T-helper 1 cell (primary cell): Measurements from ENCODE around the gene C5.

ENCODE experiments used
- DNase-seq, 5 donors: peaks; one replicate each; pipeline ENCODE4 v3.0.0-alpha.2; 2012 to 2020

The C5 gene

GRCh38 chr9:120938851-120939250, 111.2 kb downstream of the C5 start:
- DNase-seq, result no peak

DNA sequence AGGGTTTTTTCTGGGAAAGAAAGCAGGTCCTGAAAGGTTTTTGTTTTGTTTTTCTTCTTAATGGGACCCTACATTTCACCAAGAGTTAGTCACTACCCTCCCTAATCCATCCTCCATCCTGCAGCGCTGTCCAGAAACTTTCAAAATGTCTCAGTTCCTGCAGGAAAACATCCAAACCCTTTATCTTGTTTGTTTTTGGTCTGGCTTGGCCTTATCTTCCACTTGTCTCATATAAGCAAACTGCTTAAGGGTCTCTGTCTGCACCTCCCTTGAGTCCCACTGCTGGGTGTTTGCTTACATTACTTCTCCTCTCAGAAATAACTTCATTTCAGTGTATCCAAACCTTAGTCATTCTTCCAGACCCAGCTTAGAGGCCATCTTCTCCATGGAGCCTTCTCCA, 112.5 kb downstream of the C5 start:
- no peak for DNase-seq

DNA sequence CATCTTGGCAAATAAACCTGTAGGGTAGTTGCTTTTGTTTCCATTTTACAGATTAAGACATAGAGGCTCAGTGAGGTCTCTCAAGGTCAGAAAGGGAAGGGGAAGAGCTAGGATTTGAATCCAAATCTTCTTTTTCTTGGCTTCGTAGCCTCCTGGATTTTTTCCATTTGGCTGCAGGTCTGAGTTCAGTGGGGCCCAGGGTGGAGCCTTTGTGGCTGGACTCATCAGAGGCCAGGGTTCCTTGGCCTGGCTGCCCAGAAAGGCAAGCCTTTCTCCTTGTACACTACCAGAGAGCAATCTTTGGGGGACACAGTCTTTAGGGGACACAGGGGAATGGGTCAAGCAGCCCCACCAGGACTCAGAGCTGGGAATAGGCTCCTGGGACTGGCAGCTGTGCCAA, 112.9 kb downstream of the C5 start:
- no peak for DNase-seq

DNA sequence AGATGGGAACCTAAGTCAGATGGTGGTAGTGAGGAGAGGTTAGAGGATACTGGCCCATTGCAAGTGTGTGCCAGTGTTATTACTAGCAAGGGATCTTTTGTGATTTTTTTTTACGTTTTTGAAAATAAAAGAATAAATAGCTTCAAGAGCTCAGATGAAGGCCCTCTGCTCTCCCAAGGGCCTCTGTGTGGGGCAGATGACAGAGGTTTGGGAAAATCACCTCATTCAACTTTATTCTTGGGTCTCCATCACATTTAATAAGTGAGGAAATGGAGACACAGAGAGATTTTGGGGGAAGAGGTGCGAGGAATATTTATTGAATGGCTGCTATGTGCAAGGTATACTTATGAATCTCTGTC, 113.3 kb downstream of the C5 start:
- no peak for DNase-seq

DNA sequence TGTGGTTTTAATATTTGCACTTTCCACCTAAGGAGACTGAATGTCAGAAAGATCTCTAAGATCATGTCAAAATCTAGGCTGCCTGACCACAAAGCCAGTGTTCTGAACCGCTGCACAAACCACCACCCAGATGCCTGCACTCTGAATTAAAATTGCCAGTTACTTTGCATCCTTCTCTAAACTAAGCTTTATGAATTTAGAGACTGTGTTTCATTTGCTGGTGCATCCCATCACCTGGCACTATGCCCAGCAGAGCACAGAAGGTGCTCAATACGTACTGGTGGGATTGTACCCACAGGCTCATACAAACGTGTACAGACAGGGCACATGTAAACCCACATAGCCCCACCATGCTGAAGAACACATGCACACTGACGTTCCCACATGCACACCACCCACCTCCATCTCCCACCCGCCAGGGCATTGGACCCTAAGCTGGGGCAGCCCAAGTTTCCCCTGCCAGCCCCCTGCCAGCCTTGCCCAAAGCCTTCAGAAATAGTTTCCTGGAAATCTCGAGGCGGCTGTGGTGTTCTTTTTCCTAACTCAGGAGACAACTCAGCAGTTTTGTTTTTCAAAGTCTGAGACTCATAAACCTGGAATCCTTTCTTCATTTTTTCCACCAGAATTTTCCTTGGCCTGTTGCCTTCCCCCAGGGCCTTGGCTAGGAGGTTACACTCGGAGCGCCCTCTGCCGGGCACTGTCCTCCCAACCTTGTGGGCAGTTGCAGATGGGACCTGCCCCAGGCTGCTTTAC, 113.9 kb downstream of the C5 start:
- DNase-seq, result peak; percentile 73 to 87 (median 83)

DNA sequence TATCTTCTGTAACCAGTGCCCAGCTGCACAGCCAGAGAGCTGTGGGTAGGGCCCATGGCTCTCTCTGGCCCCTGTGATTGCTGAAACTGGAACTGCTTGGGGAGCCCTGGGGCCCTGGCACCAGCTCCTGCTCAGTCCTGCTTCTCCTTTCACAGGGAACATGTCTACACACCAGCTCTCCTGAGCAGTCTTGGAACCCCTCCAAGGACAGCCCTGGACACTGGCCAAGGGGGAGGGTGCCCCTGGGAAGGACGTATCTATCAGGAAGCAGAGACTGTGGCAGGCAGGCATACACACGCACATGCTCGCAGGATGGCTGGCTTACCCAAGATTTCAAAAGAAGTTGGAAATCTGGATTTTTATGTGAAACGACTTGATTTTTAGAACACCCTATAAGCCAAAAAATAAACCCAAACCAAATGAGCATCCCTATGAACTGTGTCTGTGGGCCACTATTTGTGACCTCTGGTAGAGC, 114.7 kb downstream of the C5 start:
- DNase-seq, result peak in 1 of 5 donors; percentile 23

DNA sequence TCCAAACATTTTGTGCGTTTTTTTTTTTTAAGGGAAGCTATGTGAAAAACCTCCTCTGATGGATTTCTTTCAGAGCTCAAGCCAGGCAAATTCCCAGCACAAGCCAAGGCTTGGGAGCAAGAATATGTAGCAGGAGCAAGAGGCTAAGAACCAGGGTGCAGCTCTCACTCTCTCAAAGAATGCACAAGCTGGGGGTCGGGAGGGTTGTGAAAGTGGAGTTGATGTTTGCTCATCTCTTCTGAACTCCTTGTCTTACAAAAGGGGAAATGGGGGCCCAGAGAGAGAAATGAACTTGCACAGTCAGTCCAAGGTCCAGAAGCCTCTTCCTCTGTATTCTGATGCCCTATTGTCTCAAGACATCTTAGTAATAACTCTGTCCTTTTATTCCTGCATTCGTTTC, 115.8 kb downstream of the C5 start:
- no peak for DNase-seq

DNA sequence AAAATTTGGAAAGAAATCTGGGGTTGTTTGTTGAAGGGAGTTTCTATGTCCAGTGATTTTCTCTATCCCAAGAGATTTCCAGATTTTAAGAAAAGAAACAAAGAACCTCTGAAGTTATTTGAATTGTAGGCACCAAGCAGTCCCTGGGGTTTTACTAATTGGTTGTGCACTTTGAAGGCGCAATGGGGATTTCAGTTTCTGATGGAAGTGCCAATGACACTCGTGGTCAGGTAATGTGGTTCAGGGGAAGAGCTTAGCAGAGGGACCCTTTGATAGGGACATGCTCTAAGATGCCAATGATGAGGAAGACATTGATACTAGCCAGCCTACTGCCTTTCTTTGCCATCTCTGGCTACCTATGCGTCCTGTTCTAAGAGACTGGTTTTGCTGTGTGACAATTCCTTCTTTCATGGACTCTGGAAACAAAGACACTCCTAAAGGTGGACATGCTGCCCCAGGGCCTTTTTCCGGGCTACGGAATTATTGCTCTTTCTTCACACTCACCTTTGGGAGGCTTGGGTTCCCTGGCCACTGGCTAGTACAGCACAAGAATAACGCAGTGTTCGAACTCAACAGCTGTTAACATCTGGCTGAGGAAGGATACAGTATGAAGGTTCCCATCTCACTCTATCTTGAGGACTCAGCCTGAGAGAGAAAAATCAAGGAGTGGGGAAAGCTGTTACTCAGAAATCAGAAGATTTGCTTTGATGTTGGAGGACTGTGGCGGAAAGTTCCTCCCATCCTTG, 116.6 kb downstream of the C5 start:
- no peak for DNase-seq

DNA sequence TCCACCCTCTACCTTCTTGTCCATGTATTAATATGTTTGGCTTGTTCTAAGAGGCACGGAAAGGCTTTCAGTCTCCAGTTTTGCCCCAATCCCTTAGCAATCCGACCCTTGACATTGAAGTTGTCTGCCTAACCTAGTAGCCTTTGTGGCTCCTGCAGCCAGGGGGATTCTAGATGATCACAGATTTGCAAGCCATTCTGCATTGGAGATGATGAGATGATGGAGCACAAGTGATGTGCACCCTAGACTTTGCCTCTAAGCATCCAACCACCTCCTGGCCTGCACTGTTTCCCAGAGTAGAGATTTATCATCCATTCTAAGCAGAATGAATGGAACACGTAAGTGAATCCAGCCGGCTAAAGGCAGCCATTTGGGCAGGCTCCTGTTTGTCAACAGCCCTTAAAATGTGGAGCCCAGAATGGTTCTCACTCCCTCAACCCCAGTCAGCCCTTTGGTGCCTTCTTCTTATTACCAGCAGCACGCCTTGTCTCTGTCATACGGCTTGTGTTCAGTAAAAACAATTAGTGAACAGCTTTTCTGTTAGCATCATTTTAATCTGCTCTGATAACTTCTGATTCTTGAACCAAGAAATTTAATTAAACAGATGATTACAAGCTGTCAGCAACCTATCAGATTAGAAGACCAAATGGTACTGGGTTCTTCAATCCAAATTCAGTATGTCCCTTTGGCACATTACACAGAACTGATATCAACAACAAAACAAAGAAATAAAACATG, 117.8 kb downstream of the C5 start:
- peak in 1 of 5 donors; percentile 42 for DNase-seq

GRCh38 chr9:120931231-120932085, 118.6 kb downstream of the C5 start:
- peak in 4 of 5 donors; percentile 41 to 89 (median 54) for DNase-seq

- DNase-seq, result no peak
Observed at GRCh38 chr9:120929229-120929791, 120.8 kb downstream of the C5 start.

- peak; percentile 59 to 84 (median 66) for DNase-seq
Observed at GRCh38 chr9:120928483-120929228, 121.4 kb downstream of the C5 start.

- peak in 2 of 5 donors; percentile 44 to 45 for DNase-seq
Observed at GRCh38 chr9:120928015-120928482, 122.0 kb downstream of the C5 start.

DNA sequence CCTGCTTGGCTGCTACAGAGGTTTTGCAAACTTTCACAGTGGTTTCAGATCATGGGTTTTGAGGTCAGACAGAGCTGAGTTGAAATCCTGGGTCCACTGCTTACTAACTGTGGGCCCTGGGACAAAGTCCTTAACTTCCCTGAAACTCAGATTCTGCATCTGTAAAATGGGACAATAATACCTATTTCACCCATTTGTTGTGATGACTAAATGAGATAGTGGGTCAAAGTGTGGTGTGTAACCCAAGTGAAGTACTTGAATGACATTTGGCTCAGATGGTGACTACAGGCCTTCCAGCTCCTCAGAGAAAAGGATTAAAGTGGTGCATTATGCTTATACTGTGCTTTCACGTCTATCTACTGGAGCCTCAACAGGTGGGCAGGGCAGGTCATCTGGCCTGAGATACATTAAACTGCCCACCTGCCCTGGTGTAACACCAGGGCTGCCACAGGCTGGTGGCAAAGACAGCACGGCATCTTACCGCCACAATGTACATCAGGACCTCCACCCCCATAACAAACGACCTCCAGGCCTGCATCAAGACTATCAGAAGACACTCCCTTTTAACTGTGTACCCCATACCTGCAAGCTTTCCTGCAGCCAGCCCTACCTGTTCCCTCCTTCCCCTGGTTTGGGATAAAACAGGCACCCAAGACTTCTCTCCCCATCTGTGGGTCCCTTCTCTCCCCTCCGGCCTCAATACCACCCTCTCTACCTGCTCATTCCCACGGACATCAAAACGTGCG, 122.6 kb downstream of the C5 start:
- DNase-seq, result peak in 1 of 5 donors; percentile 73

DNA sequence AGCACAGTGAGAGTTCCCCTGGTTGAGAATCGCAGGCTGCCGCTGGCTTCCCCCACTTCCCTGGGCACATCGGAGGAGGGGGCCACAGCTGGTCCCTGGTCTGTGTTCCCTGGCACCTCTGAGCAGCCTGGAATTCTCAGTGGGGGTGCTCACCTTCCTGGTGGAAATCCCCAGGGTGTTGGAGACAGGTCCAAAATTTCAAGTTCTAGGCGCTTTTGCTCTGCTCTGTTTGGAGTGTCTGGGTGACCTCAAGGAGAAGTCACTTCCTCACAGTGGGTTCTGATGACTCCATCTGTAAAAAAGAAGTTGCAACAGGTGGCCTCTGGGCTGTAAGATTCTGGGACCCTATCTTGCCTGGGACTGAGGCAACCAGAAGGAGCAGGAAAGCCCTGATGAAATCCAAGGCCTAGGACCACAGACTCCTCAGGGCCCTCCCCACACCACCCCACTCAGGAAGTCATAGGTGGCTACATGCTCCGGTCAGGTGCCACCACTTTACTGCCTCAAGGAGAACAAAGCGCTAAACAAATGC, 123.6 kb downstream of the C5 start, which contains the start of gene TRAF1:
Gene TRAF1, minus strand, starts transcription at position 400 of the 532 bp plus-strand sequence. CDS start 721 bp downstream, outside the sequence.
- DNase-seq, result peak in 1 of 5 donors; percentile 70

DNA sequence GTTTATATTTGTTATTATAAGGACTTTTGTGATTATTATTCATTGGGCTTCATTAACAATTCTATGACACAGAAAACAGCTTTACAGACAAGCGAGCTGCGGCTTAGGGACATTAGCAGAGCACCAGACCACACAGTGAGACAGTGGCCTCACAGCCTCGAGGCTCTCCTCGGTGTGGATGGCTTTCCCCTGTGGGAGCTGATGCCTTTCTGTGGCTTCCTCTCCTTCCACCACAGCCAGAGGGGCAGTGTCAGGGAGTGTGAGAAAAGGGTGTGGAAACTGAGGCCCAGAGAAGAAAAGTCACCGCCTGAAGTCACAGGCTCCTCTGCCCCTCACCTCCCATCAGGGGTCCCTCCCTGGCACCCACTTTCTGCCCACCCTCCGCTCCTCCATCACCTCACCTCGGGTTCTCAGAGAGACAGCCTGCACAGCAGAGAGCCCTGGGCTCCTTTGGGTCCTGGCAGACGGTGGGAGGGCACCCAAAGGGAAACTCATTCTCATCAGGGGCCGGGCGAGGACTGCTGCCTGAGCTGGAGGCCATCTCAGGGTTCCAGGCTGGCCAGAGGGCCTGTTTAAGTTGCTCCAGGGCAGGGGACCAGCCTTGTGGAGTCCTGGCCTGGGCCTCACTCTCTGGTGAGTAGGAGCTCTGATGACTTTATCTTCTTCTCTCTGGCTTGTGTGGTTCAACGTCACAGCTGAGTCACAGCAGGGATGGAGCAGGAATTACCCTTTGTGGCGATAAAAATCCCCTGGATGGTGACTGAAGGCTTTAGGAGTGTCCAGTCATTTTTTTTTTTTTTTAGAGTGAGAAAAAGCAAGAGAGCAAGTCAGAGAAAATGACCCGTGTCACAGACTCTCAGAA, 124.3 kb downstream of the C5 start:
- DNase-seq, result peak; percentile 52 to 82 (median 61)

DNA sequence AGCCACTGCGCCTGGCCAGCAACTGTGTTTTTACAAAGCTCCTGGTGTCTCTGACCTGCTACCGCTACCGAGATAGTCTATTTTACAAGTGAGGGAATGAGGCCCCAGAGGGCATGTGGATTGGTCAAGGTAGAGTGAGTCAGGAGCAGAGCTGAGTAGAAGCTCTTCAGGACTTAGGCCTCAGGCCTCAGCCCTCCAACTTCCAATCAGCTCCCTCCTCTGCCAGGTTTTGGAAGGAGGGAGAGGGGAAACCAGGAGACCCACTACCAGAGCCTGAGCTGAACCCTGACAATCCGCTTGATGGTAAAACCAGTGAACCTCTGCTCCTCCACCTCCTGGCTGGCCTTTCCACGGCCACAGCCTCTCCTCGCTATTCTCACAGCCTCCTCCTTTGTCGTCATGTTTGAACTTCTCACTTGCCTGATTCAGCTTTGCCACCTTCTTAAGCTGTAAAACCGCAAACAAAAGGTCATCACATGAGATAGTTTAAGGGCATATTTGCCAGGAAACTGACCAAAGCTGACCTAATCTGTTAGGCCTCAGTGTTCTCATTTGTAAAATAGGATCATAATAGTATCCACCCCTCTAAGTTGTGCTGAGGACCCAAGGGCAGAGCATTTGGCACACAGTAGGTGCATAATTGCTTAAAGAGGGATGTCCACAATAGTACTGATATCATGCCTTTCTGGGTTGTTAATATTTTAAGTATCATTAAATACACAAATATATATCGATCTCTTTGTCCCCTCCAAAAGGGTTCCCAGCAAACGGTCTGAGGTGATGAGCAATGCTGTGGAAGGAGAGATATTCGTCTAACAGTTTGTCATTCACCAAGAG, 125.2 kb downstream of the C5 start:
- peak in 1 of 5 donors; percentile 59 for DNase-seq
